ENCODE data around the gene SKOR1.

Gene SKOR1

GRCh38 chr15:67824976-67825880, at the start of gene SKOR1:
Gene SKOR1 (plus strand): TSS chr15:67825509. CDS start chr15:67825603, 94 bp downstream.
- no peak for DNase-seq (ENCODE audit: low read depth in 2 of 2)

- DNase-seq (ENCODE audit: low read depth in 2 of 2): no peak
Measured at GRCh38 chr15:67775998-67776397, 49.3 kb upstream of the SKOR1 start.

GRCh38 chr15:67776600-67776999, 48.7 kb upstream of the SKOR1 start:
- no peak for DNase-seq (ENCODE audit: low read depth in 2 of 2)

- DNase-seq (ENCODE audit: low read depth in 2 of 2): no peak
Measured at GRCh38 chr15:67777071-67777470, 48.2 kb upstream of the SKOR1 start.

GRCh38 chr15:67777773-67778172, 47.5 kb upstream of the SKOR1 start:
- no peak for DNase-seq (ENCODE audit: low read depth in 2 of 2)

- DNase-seq (ENCODE audit: low read depth in 2 of 2): no peak
Measured at GRCh38 chr15:67778968-67779548, 46.3 kb upstream of the SKOR1 start.

GRCh38 chr15:67779549-67780111, 45.7 kb upstream of the SKOR1 start:
- DNase-seq (ENCODE audit: low read depth in 2 of 2): no peak

GRCh38 chr15:67781061-67781460, 44.2 kb upstream of the SKOR1 start:
- no peak for DNase-seq (ENCODE audit: low read depth in 2 of 2)

- no peak for DNase-seq (ENCODE audit: low read depth in 2 of 2)
Measured at GRCh38 chr15:67781907-67782690, 43.2 kb upstream of the SKOR1 start.

GRCh38 chr15:67782691-67782991, 42.7 kb upstream of the SKOR1 start:
- DNase-seq (ENCODE audit: low read depth in 2 of 2): no peak

GRCh38 chr15:67783303-67783702, 42.0 kb upstream of the SKOR1 start:
- peak in 1 of 2 donors; percentile 23 for DNase-seq (ENCODE audit: low read depth in 2 of 2)

- DNase-seq (ENCODE audit: low read depth in 2 of 2): no peak
Measured at GRCh38 chr15:67784090-67784781, 41.1 kb upstream of the SKOR1 start.

GRCh38 chr15:67784856-67785430, 40.4 kb upstream of the SKOR1 start:
- DNase-seq (ENCODE audit: low read depth in 2 of 2): no peak

GRCh38 chr15:67785431-67785830, 39.9 kb upstream of the SKOR1 start:
- DNase-seq (ENCODE audit: low read depth in 2 of 2): no peak

- DNase-seq (ENCODE audit: low read depth in 2 of 2): no peak
Measured at GRCh38 chr15:67786646-67787045, 38.7 kb upstream of the SKOR1 start.

- no peak for DNase-seq (ENCODE audit: low read depth in 2 of 2)
Measured at GRCh38 chr15:67788986-67789385, 36.3 kb upstream of the SKOR1 start.

GRCh38 chr15:67790610-67791319, 34.5 kb upstream of the SKOR1 start:
- no peak for DNase-seq (ENCODE audit: low read depth in 2 of 2)

- no peak for DNase-seq (ENCODE audit: low read depth in 2 of 2)
Measured at GRCh38 chr15:67792250-67792942, 32.9 kb upstream of the SKOR1 start.

GRCh38 chr15:67794832-67795574, 30.3 kb upstream of the SKOR1 start:
- DNase-seq (ENCODE audit: low read depth in 2 of 2): peak in 1 of 2 donors; percentile 32
